ENCODE data around the gene MEIS3. TPM values are rescaled to one million over a fixed set of nuclear protein-coding genes. Genes with fewer than 3 reads are reported as not detected.

MEIS3 gene
- total RNA-seq, 2 donors from 2014 or later: 0.34 TPM; not detected in 1

DNA sequence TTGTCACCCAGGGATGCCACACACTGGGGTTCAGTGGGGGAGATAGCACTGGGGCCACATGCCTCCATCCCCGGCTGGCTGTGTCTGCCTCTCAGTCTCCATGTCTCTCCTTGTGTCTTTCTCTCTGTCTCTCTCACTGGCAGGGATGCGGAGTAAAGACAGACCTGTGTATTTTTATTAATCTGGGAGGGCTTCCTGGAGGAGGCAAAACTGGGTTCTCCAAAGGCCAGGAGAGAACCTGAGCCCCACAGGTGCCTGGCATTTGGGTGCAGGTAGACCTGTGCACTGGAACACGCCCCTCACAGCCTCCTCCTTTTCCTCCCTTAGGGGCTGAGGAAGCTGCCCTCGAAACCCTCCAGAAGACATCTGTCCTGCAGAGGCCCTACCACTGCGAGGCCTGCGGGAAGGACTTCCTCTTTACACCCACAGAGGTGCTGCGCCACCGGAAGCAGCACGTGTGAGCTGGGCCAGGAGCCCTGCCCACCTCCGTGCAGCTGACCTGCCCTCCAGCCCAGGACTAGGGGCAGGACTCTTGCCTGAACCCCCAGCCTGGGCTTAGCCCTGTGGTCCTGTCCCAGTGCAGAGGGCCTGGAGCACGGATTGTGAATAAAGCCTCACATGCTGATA, 37.6 kb downstream of the MEIS3 start:
- no peaks in the 10 kb centered on the region for H3K9me3 ChIP-seq (ENCODE audit: control insufficient read depth, low read length, poor library complexity, severe bottlenecking)
- peak; percentile 52 for ATAC-seq
- H3K27me3 Mint-ChIP-seq: peaks cover 9% of the 10 kb centered on the region
- peak overlapping the region; percentile 12 for H3K4me3 Mint-ChIP-seq
- no peak for DNase-seq
- H3K36me3 Mint-ChIP-seq (ENCODE audit: low read depth): peaks cover 8% of the 10 kb centered on the region
- peaks cover 8% of the 10 kb centered on the region for H3K4me1 Mint-ChIP-seq
- H3K27ac Mint-ChIP-seq: peak overlapping the region; percentile 89

- H3K9me3 ChIP-seq (ENCODE audit: control insufficient read depth, low read length, poor library complexity, severe bottlenecking): no peaks in the 10 kb centered on the region
- Mint-ChIP-seq H3K36me3 (ENCODE audit: low read depth) (peaks cover 8% of the 10 kb centered on the region), H3K4me3 (no peak overlapping the region), H3K27ac (no peak overlapping the region), H3K27me3 (peaks cover 9% of the 10 kb centered on the region), H3K4me1 (peaks cover 8% of the 10 kb centered on the region)
- DNase-seq (no peak), ATAC-seq (no peak)
Measured at GRCh38 chr19:47381121-47381520, 38.2 kb downstream of the MEIS3 start.

- no peak for DNase-seq
- no peak overlapping the region for H3K4me3 Mint-ChIP-seq
- peaks cover 8% of the 10 kb centered on the region for H3K36me3 Mint-ChIP-seq (ENCODE audit: low read depth)
- peaks cover 5% of the 10 kb centered on the region for H3K27me3 Mint-ChIP-seq
- H3K4me1 Mint-ChIP-seq: peaks cover 8% of the 10 kb centered on the region
- H3K9me3 ChIP-seq (ENCODE audit: control insufficient read depth, low read length, poor library complexity, severe bottlenecking): no peaks in the 10 kb centered on the region
- no peak for ATAC-seq
- H3K27ac Mint-ChIP-seq: no peak overlapping the region
Measured at GRCh38 chr19:47380559-47380958, 38.8 kb downstream of the MEIS3 start.

DNA sequence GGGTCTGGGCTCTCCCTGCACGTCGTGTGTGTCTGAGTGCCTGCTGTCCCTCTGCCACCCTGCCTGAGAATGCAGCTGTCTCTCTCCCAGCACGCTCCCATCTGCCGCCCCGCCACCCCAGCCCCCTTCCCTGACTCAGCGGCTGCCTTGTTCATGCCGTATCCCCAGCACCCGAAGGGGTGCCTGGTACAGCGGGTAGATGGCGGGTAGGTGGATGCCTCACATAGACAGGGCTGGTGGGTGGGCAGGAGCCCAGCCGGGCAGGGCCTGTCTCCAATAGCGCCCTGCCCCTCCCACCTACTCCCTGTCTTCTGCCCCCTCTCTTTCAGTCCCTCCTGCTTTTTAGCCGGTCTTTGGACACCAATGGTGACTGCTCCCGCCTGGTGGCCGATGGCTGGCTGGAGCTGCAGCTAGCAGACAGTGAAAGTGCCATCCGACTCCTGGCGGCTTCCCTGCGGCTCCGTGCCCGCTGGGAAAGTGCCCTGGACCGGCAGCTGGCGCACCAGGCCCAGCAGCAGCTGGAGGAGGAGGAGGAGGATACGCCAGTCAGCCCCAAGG, 39.9 kb downstream of the MEIS3 start:
- DNase-seq (no peak), ATAC-seq (no peak)
- H3K9me3 ChIP-seq (ENCODE audit: control insufficient read depth, low read length, poor library complexity, severe bottlenecking): no peaks in the 10 kb centered on the region
- Mint-ChIP-seq H3K27me3 (no peaks in the 10 kb centered on the region), H3K27ac (no peak overlapping the region), H3K36me3 (ENCODE audit: low read depth) (peaks cover 8% of the 10 kb centered on the region), H3K4me3 (no peak overlapping the region), H3K4me1 (peaks cover 8% of the 10 kb centered on the region)

GRCh38 chr19:47378246-47378645, 41.1 kb downstream of the MEIS3 start:
- H3K4me1 Mint-ChIP-seq: peaks cover 8% of the 10 kb centered on the region
- ATAC-seq (no peak), DNase-seq (no peak)
- H3K27me3 Mint-ChIP-seq: no peaks in the 10 kb centered on the region
- no peak overlapping the region for H3K27ac Mint-ChIP-seq
- no peak overlapping the region for H3K4me3 Mint-ChIP-seq
- no peaks in the 10 kb centered on the region for H3K9me3 ChIP-seq (ENCODE audit: control insufficient read depth, low read length, poor library complexity, severe bottlenecking)
- H3K36me3 Mint-ChIP-seq (ENCODE audit: low read depth): peaks cover 8% of the 10 kb centered on the region

DNA sequence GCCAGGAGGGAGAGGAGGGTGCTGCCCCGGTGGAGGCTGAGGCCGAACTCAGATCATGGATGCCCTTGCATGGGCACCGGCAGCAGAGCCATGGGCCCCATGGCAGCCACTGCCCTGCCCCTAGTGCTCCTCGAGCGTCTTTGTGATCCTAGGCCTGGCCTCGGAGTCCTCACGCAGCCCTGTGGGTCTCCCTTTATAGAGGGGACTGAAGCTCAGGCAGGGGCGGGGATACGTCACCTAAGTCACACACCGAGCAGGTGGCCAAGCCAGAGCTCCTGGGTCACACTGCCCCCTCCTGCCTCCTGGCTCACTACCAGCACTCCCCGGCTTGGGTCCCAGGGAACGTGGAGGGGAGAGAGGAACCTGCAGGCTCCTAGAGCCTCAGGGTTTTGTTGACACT, 41.5 kb downstream of the MEIS3 start:
- Mint-ChIP-seq H3K36me3 (ENCODE audit: low read depth) (peaks cover 8% of the 10 kb centered on the region), H3K27ac (no peak overlapping the region), H3K27me3 (no peaks in the 10 kb centered on the region), H3K4me1 (peaks cover 6% of the 10 kb centered on the region), H3K4me3 (no peak overlapping the region)
- DNase-seq (no peak), ATAC-seq (no peak)
- H3K9me3 ChIP-seq (ENCODE audit: control insufficient read depth, low read length, poor library complexity, severe bottlenecking): no peaks in the 10 kb centered on the region

GRCh38 chr19:47377208-47377701, 42.1 kb downstream of the MEIS3 start:
- H3K4me1 Mint-ChIP-seq: peaks cover 6% of the 10 kb centered on the region
- H3K27me3 Mint-ChIP-seq: no peaks in the 10 kb centered on the region
- no peak overlapping the region for H3K27ac Mint-ChIP-seq
- DNase-seq: no peak
- ATAC-seq: no peak
- no peaks in the 10 kb centered on the region for H3K9me3 ChIP-seq (ENCODE audit: control insufficient read depth, low read length, poor library complexity, severe bottlenecking)
- H3K36me3 Mint-ChIP-seq (ENCODE audit: low read depth): peaks cover 8% of the 10 kb centered on the region
- H3K4me3 Mint-ChIP-seq: no peak overlapping the region

GRCh38 chr19:47376589-47377144, 42.7 kb downstream of the MEIS3 start:
- H3K36me3 Mint-ChIP-seq (ENCODE audit: low read depth): peaks cover 7% of the 10 kb centered on the region
- no peak overlapping the region for H3K27ac Mint-ChIP-seq
- H3K4me1 Mint-ChIP-seq: peaks cover 5% of the 10 kb centered on the region
- no peak overlapping the region for H3K4me3 Mint-ChIP-seq
- no peaks in the 10 kb centered on the region for H3K9me3 ChIP-seq (ENCODE audit: control insufficient read depth, low read length, poor library complexity, severe bottlenecking)
- no peak for ATAC-seq
- no peaks in the 10 kb centered on the region for H3K27me3 Mint-ChIP-seq
- no peak for DNase-seq

GRCh38 chr19:47375694-47376588, 43.4 kb downstream of the MEIS3 start:
- Mint-ChIP-seq H3K4me1 (no peaks in the 10 kb centered on the region), H3K4me3 (no peak overlapping the region), H3K36me3 (ENCODE audit: low read depth) (peaks cover 2% of the 10 kb centered on the region), H3K27me3 (no peaks in the 10 kb centered on the region), H3K27ac (no peak overlapping the region)
- ATAC-seq (no peak), DNase-seq (no peak)
- H3K9me3 ChIP-seq (ENCODE audit: control insufficient read depth, low read length, poor library complexity, severe bottlenecking): no peaks in the 10 kb centered on the region

DNA sequence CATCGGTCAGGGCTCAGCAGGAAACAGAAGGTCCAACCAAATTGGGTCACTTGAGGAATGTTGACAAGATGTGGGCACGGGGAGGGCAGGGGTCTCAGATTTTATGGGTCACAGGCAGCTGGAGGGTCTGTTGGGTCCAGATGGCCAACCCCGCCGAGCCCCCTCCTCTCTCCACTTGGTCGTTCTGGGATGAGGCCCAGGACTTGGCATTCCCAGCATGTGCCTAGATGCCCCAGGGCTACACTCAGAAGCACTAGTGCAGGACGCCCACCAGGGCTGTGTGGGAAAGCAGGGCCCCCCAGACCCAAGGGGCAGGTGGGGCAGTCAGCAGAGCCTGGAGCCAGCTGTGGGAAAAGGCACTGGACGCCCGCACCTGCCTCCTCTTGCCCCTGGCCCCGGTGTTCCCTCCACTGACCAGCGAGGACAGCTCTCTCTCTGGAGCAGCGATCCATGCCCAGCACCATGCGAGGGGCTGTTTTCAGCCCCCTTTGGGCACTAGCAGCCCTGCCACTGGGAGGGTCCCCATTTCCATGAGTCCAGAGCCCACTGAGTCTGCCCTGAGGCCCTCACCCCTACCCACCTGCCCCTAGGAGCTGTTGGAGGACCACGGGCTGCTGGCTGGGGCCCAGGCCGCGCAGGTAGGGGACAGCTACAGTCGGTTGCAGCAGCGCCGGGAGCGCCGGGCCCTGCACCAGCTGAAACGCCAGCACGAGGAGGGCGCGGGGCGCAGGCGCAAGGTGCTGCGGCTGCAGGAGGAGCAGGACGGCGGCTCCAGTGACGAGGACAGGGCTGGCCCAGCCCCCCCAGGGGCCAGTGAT, 44.2 kb downstream of the MEIS3 start:
- no peaks in the 10 kb centered on the region for H3K27me3 Mint-ChIP-seq
- DNase-seq: no peak
- H3K27ac Mint-ChIP-seq: no peak overlapping the region
- no peaks in the 10 kb centered on the region for H3K4me1 Mint-ChIP-seq
- H3K36me3 Mint-ChIP-seq (ENCODE audit: low read depth): peaks cover 2% of the 10 kb centered on the region
- ATAC-seq: no peak
- no peaks in the 10 kb centered on the region for H3K9me3 ChIP-seq (ENCODE audit: control insufficient read depth, low read length, poor library complexity, severe bottlenecking)
- H3K4me3 Mint-ChIP-seq: no peak overlapping the region

- no peak overlapping the region for H3K27ac Mint-ChIP-seq
- no peaks in the 10 kb centered on the region for H3K9me3 ChIP-seq (ENCODE audit: control insufficient read depth, low read length, poor library complexity, severe bottlenecking)
- no peak for ATAC-seq
- H3K4me1 Mint-ChIP-seq: no peaks in the 10 kb centered on the region
- no peak for DNase-seq
- H3K27me3 Mint-ChIP-seq: no peaks in the 10 kb centered on the region
- H3K4me3 Mint-ChIP-seq: no peak overlapping the region
- H3K36me3 Mint-ChIP-seq (ENCODE audit: low read depth): peaks cover 2% of the 10 kb centered on the region
Measured at GRCh38 chr19:47373246-47374240, 45.8 kb downstream of the MEIS3 start.

GRCh38 chr19:47372603-47373002, 46.7 kb downstream of the MEIS3 start:
- Mint-ChIP-seq H3K27me3 (no peaks in the 10 kb centered on the region), H3K36me3 (ENCODE audit: low read depth) (peaks cover 2% of the 10 kb centered on the region), H3K4me3 (no peak overlapping the region), H3K27ac (no peak overlapping the region), H3K4me1 (no peaks in the 10 kb centered on the region)
- DNase-seq (no peak), ATAC-seq (no peak)
- H3K9me3 ChIP-seq (ENCODE audit: control insufficient read depth, low read length, poor library complexity, severe bottlenecking): no peaks in the 10 kb centered on the region

All from T-helper 17 cell (primary cell).